ENCODE data around the gene CALN1. TPM values are rescaled to one million over a fixed set of nuclear protein-coding genes. Genes with fewer than 3 reads are reported as not detected.

The CALN1 gene
- total RNA-seq, 1 donor from 2014 or later, result not detected

DNA sequence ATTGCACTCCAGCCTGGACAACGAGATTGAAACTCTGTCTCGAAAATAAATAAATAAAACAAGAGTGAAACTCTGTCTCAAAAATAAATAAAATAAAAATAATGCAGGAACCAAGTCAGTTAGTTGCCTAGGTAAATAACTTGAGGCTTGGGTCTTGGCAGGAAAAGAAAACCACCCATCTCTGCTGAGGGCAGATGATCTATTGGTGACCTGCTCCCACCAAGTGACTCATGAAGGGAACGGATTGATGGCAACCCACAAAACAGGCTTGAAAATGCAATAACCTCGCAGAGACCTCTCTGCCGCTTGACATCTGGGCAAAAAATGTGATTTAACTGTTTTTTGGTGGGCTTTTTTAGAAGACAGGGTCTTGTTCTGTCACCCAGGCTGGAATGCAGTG is 86.6 kb downstream of the CALN1 start:
- intact Hi-C loops (cut with DNase I), result no loop called here
- H3K4me3 ChIP-seq, result no peak overlapping the region
- no peak overlapping the region for H3K27ac ChIP-seq
- H3K36me3 ChIP-seq, result no peaks in the 10 kb centered on the region
- no peaks in the 10 kb centered on the region for H3K9me3 ChIP-seq
- TF ChIP-seq, protein P1, sequence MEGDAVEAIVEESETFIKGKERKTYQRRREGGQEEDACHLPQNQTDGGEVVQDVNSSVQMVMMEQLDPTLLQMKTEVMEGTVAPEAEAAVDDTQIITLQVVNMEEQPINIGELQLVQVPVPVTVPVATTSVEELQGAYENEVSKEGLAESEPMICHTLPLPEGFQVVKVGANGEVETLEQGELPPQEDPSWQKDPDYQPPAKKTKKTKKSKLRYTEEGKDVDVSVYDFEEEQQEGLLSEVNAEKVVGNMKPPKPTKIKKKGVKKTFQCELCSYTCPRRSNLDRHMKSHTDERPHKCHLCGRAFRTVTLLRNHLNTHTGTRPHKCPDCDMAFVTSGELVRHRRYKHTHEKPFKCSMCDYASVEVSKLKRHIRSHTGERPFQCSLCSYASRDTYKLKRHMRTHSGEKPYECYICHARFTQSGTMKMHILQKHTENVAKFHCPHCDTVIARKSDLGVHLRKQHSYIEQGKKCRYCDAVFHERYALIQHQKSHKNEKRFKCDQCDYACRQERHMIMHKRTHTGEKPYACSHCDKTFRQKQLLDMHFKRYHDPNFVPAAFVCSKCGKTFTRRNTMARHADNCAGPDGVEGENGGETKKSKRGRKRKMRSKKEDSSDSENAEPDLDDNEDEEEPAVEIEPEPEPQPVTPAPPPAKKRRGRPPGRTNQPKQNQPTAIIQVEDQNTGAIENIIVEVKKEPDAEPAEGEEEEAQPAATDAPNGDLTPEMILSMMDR (IDR thresholded peaks at IDR 0.05), result no peak
- DNase-seq, result no peak
- no peak for ATAC-seq
- no peaks in the 10 kb centered on the region for H3K27me3 ChIP-seq
- H3K4me1 ChIP-seq, result no peaks in the 10 kb centered on the region

DNA sequence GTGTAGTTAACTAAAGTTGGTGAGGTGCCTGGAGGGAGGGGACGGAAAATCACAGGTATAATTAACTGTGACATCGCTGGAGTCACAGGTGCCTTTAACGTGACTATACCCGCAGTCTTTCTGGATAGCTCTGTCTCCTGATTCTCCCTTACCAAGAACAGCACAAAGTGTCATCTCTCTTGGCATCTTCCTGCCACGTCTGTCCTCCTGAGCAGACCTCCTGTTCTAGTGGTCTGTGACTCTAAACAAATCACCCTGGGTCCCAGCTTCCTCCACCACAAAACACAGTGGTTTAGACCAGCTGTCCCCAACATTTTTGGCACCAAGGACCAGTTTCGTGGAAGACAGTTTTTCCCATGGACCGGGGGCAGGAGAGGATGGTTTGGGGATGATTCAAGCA is 90.5 kb downstream of the CALN1 start:
- no peaks in the 10 kb centered on the region for H3K9me3 ChIP-seq
- H3K4me1 ChIP-seq, result no peaks in the 10 kb centered on the region
- TF ChIP-seq, protein P1 (IDR thresholded peaks at IDR 0.05), result no peak
- H3K27me3 ChIP-seq, result no peaks in the 10 kb centered on the region
- intact Hi-C loops (cut with DNase I), result no loop called here
- ATAC-seq (no peak), DNase-seq (no peak)
- H3K4me3 ChIP-seq, result no peak overlapping the region
- H3K27ac ChIP-seq, result no peak overlapping the region
- no peaks in the 10 kb centered on the region for H3K36me3 ChIP-seq

DNA sequence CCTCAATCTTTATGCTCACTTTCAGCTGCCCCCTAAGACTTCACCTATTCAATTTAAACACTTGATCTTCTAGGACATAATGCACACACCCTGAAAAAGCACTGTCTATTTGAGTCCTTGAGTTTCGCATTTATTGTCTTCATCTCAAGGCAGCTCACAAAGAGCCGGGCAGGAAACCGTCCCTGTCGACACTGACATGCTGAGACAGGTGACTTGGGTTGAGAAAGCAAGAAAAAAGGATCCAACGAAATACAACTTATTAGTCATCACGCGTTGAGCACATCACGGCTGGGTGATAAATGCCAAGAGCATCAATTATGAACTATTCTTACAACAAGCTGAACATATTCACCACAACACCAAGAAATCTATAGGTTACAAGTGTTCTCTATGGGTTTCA is 91.1 kb downstream of the CALN1 start:
- intact Hi-C loops (cut with DNase I), result no loop called here
- TF ChIP-seq, protein P1 (IDR thresholded peaks at IDR 0.05), result no peak
- no peaks in the 10 kb centered on the region for H3K9me3 ChIP-seq
- DNase-seq (no peak), ATAC-seq (no peak)
- H3K27ac ChIP-seq, result no peak overlapping the region
- no peak overlapping the region for H3K4me3 ChIP-seq
- no peaks in the 10 kb centered on the region for H3K4me1 ChIP-seq
- no peaks in the 10 kb centered on the region for H3K27me3 ChIP-seq
- no peaks in the 10 kb centered on the region for H3K36me3 ChIP-seq

DNA sequence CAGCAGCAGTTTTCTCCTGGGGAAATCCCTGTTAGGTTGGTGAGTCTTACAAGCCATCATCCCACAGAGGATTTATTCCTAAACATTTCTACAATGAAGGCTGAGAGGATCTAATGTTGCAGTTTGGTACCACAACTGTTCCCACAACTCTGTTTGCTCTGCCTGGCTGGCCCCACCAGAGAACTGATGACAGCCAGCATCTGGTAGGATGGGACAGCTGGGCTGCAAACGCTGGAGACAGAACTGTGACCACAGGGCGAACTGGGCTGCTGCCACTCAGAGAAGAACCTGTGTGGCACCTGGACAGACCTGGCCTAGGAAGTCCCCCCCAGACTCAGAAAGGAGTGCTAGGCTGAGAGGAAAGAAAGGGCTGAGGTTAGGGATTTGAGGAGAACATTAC is 94.8 kb downstream of the CALN1 start:
- intact Hi-C loops (cut with DNase I), result no loop called here
- Histone ChIP-seq H3K27me3 (no peaks in the 10 kb centered on the region), H3K9me3 (no peaks in the 10 kb centered on the region), H3K36me3 (no peaks in the 10 kb centered on the region), H3K4me3 (no peak overlapping the region), H3K4me1 (no peaks in the 10 kb centered on the region), H3K27ac (no peak overlapping the region)
- no peak for ATAC-seq
- DNase-seq, result no peak
- TF ChIP-seq, protein P1 (IDR thresholded peaks at IDR 0.05), result no peak

DNA sequence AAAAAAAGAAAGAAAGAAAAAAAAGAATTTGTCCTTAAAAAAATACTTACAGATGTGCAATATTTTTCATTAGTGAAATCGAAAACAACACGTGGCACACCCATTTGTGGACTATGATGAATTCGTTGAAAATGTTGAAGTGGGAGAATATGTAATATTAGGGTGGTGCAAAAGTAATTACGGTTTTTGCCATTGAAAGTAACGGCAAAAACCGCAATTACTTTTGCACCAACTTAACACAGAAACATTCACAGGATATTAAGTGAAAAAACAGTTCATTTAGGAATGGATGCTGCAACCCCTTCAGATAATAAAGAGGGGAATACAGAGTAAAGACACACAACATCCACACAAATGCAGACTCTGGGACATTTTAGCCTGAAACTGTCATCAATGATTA is 96.0 kb downstream of the CALN1 start:
- ATAC-seq (no peak), DNase-seq (no peak)
- H3K4me1 ChIP-seq, result no peaks in the 10 kb centered on the region
- no peaks in the 10 kb centered on the region for H3K9me3 ChIP-seq
- H3K27me3 ChIP-seq, result no peaks in the 10 kb centered on the region
- H3K27ac ChIP-seq, result no peak overlapping the region
- intact Hi-C loops (cut with DNase I), result no loop called here
- H3K36me3 ChIP-seq, result no peaks in the 10 kb centered on the region
- TF ChIP-seq, protein P1 (IDR thresholded peaks at IDR 0.05), result no peak
- no peak overlapping the region for H3K4me3 ChIP-seq

DNA sequence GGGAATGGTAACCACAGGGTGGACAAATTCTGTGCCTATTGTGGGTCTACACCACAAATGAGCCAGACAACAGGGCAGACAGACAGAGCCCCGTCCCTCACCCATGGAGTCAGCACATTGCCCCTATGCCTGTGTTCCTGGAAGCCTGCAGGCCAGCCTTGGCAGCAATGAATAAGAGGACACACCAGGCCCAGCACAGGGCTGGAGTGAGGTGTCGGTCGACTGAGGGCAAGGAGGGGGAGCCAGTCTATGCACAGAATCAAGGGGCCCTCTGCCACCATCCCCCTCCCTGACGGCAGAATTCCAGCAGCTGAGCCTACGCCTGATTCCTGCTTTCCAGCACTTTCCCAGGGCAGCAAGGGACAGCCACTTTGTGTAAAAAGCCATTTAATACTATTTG is 98.2 kb downstream of the CALN1 start:
- H3K27ac ChIP-seq, result no peak overlapping the region
- no peaks in the 10 kb centered on the region for H3K9me3 ChIP-seq
- H3K4me1 ChIP-seq, result no peaks in the 10 kb centered on the region
- intact Hi-C loops (cut with DNase I), result no loop called here
- no peak for DNase-seq
- H3K27me3 ChIP-seq, result no peaks in the 10 kb centered on the region
- no peak for ATAC-seq
- H3K36me3 ChIP-seq, result no peaks in the 10 kb centered on the region
- TF ChIP-seq, protein P1 (IDR thresholded peaks at IDR 0.05), result no peak
- H3K4me3 ChIP-seq, result no peak overlapping the region
